ENCODE data around the gene ZBED5.

DNA sequence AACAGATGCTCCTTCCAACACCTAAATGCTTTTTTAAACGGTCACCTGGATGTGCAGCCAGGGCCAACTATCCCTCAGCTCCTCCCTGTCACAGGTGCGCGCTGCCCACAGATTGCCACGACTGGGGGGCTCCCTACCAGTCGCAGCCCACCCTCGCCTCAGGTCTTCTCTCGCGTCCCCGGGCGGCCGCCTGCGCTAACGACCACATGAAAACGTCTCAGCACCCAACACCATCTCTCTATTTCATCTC is 469 bp downstream of the ZBED5 start:
- TF ChIP-seq, protein P1, sequence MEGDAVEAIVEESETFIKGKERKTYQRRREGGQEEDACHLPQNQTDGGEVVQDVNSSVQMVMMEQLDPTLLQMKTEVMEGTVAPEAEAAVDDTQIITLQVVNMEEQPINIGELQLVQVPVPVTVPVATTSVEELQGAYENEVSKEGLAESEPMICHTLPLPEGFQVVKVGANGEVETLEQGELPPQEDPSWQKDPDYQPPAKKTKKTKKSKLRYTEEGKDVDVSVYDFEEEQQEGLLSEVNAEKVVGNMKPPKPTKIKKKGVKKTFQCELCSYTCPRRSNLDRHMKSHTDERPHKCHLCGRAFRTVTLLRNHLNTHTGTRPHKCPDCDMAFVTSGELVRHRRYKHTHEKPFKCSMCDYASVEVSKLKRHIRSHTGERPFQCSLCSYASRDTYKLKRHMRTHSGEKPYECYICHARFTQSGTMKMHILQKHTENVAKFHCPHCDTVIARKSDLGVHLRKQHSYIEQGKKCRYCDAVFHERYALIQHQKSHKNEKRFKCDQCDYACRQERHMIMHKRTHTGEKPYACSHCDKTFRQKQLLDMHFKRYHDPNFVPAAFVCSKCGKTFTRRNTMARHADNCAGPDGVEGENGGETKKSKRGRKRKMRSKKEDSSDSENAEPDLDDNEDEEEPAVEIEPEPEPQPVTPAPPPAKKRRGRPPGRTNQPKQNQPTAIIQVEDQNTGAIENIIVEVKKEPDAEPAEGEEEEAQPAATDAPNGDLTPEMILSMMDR (IDR thresholded peaks at IDR 0.05): no peak
- TF ChIP-seq POLR2A (IDR thresholded peaks at IDR 0.05) (no peak), EP300 (IDR thresholded peaks at IDR 0.05) (no peak)

Data from ovary (tissue), 3 donors.